Thoracic aorta (tissue), 2 donors: ENCODE data around the gene TNFRSF8. TPM values are rescaled to one million over a fixed set of nuclear protein-coding genes. Genes with fewer than 3 reads are reported as not detected.

Experiments
- ATAC-seq: fragments of 150-250 bp; one replicate; pipeline ENCODE4 v1.8.0; 2017; ENCODE audit warnings: low read depth; ENCODE audit not compliant: insufficient number of reproducible peaks, low FRiP score
- DNase-seq: peaks from one replicate; pipeline ENCODE4 v3.0.0-alpha.2; 2020; ENCODE audit warnings: low spot score
- H3K27ac ChIP-seq, 2 donors: fragments of 200-600 bp; sonication (generic); 1 replicate in 1 of 2; 2 replicates in 1 of 2; pipeline ENCODE4 v1.5.1; 2016; ENCODE audit warnings: mild to moderate bottlenecking in 2 of 2, moderate library complexity in 2 of 2
- H3K27me3 ChIP-seq: fragments of 200-600 bp; sonication (generic); replicated peaks from 2 replicates; pipeline ENCODE4 v1.6.0; 2016; ENCODE audit warnings: mild to moderate bottlenecking; ENCODE audit not compliant: insufficient read depth
- H3K36me3 ChIP-seq: fragments of 200-600 bp; sonication (generic); one replicate; pipeline ENCODE4 v1.5.1; 2016
- H3K4me1 ChIP-seq, 2 donors: fragments of 200-600 bp; sonication (generic); 1 replicate in 1 of 2; 2 replicates in 1 of 2; pipeline versions ENCODE4 v1.5.1 to v1.6.0; 2016; ENCODE audit warnings: low read depth in 2 of 2, mild to moderate bottlenecking in 1 of 2; ENCODE audit not compliant: control insufficient read depth in 1 of 2
- H3K4me3 ChIP-seq: fragments of 200-600 bp; sonication (generic); 2 replicates; pipeline ENCODE4 v1.5.1; 2016; ENCODE audit warnings: mild to moderate bottlenecking
- H3K9me3 ChIP-seq: fragments of 200-600 bp; sonication (generic); 2 replicates; pipeline ENCODE4 v1.5.1; 2016
- CTCF ChIP-seq: fragments of 200-600 bp; sonication (generic); IDR thresholded peaks from one replicate; pipeline ENCODE4 v1.5.1; 2019; ENCODE audit warnings: antibody characterized with exemption
- total RNA-seq, 2 donors: library from RNA; depleted of rRNA; stranded (reverse); fragments of >200 nt; gene quantifications; one replicate each; pipeline versions ENCODE4 v1.1.0 to v1.2.3, GENCODE V29; 2016

The TNFRSF8 gene
- total RNA-seq, 2 donors from 2014 or later: 0.49 to 0.54 TPM

DNA sequence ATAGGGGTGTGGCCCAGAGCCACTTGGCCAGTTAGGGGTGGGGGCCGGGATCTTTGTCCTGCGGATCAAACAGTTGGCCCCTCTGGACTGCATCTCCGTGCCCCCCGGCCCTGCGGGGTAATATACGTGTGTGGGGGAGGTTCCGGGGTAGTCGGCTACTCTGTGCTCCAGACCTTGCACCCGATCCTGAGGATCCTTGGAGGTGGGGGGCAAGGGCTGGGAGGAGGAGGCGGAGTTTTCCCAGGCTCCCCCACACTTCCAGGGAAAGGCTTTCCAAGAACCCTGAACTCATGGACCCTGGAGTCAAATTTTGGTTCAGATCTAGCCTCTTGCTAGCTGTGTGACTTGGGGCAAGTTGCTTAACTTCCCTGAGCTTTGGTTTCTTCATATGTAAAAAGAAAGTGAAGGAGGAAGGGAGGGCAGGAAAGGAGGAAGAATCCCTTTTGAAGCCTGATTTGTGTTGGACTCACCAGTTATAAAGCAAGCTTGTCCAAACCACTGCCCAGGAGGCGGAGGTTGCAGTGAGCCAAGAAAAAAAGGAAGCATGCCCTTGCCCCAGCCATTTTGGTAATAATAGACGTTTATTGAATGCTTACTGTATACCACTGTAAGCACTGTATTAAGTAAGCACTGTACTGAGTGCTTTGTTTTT, 43.1 kb upstream of the TNFRSF8 start:
- H3K27ac ChIP-seq: peak overlapping the region; percentile 54 to 77
- no peak for TF ChIP-seq CTCF
- ATAC-seq: no peak
- H3K27me3 ChIP-seq: no peaks in the 10 kb centered on the region
- H3K4me1 ChIP-seq: peaks cover 8 to 14% of the 10 kb centered on the region in 2 donors
- no peak for DNase-seq
- no peaks in the 10 kb centered on the region for H3K9me3 ChIP-seq
- H3K4me3 ChIP-seq: peak overlapping the region; percentile 86
- H3K36me3 ChIP-seq: peaks cover 7% of the 10 kb centered on the region

GRCh38 chr1:12021616-12022015, 41.5 kb upstream of the TNFRSF8 start:
- TF ChIP-seq CTCF: no peak
- no peaks in the 10 kb centered on the region for H3K9me3 ChIP-seq
- no peak overlapping the region for H3K4me3 ChIP-seq
- H3K27ac ChIP-seq: no peak overlapping the region
- H3K4me1 ChIP-seq: peaks cover 8 to 14% of the 10 kb centered on the region in 2 donors
- no peaks in the 10 kb centered on the region for H3K27me3 ChIP-seq
- ATAC-seq (no peak), DNase-seq (no peak)
- H3K36me3 ChIP-seq: peaks cover 7% of the 10 kb centered on the region

DNA sequence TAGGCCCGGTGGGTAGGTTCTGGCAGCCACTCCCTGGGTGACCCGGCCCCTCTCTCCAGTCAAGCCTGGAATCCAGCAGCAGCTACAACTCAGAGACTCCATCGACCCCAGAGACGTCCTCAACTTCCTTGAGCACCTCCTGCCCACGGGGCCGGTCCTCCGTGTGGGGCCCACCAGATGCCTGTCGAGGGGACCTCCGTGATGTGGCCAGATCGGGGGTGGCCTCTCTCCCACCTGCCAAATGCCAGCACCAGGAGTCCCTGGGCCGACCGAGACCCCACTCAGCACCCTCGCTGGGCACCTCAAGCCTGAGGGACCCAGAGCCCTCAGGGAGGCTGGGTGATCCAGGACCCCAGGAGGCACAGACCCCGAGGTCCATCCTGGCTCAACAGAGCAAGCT, 41.1 kb upstream of the TNFRSF8 start:
- ATAC-seq: no peak

DNA sequence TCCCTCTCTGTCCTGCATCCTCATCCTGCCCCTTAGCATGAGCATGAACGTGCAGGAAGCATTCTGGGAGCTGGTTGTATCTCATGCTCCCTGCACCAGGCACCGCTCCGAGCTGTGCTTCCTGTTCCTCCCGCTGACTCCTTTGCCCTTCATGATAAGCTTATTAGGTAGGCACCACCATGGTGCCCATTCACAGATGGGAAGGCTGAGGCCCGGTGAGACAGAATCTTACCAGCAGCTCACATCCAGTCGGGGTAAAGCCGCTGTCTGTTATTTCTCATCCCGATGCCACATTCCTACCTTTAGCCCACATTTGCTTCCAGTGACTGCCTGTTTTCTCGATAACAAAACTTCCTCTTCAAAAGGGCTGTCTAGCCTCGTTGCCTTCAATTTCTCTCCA, 36.5 kb upstream of the TNFRSF8 start:
- Histone ChIP-seq H3K4me3 (no peak overlapping the region), H3K27me3 (no peaks in the 10 kb centered on the region), H3K27ac (no peak overlapping the region), H3K4me1 (no peaks in the 10 kb centered on the region), H3K36me3 (peaks cover 31% of the 10 kb centered on the region), H3K9me3 (no peaks in the 10 kb centered on the region)
- ATAC-seq (no peak), DNase-seq (no peak)
- TF ChIP-seq CTCF: no peak

More for the DNA sequence above, 41.1 kb upstream of the TNFRSF8 start:
- peaks cover 8 to 14% of the 10 kb centered on the region in 2 donors for H3K4me1 ChIP-seq
- peaks cover 9% of the 10 kb centered on the region for H3K36me3 ChIP-seq
- H3K27me3 ChIP-seq: no peaks in the 10 kb centered on the region
- no peak overlapping the region for H3K27ac ChIP-seq
- no peak for TF ChIP-seq CTCF
- no peak overlapping the region for H3K4me3 ChIP-seq
- no peaks in the 10 kb centered on the region for H3K9me3 ChIP-seq
- DNase-seq: no peak

DNA sequence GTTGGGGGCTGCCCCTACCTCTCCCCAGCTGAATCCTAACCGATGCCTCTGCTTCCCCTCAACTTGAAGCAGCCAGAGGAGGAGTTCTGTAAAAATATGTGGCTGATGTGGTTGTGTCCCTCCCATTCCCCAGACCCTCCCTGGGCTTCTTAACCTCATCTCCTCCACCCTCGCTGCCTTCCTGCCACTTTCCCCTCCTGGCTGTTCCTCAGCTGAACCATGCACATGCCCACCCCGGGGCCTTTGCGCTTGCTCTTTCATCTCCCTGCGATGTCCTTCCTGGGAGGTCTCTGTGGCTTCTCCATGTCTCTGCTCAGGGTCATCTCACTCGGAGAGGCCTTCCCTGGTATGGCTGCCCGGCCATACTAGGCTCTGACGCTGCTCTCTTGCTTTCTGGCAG, 34.9 kb upstream of the TNFRSF8 start:
- no peak for TF ChIP-seq CTCF
- H3K36me3 ChIP-seq: peaks cover 31% of the 10 kb centered on the region

More for the DNA sequence above, 34.9 kb upstream of the TNFRSF8 start:
- Histone ChIP-seq H3K9me3 (no peaks in the 10 kb centered on the region), H3K27ac (no peak overlapping the region), H3K4me3 (no peak overlapping the region), H3K27me3 (no peaks in the 10 kb centered on the region), H3K4me1 (no peaks in the 10 kb centered on the region)
- DNase-seq: no peak
- no peak for ATAC-seq
